ENCODE data around the gene CACNA1H.

GRCh38 chr16:1144476-1145382, 8.2 kb upstream of the CACNA1H start:
- TF ChIP-seq CTCF (IDR thresholded peaks at IDR 0.05) (no peak), POLR2A (IDR thresholded peaks at IDR 0.05) (no peak)

All from uterus (tissue), 2 donors.